ENCODE results near the gene MARCHF4.

- TF ChIP-seq, protein P1, sequence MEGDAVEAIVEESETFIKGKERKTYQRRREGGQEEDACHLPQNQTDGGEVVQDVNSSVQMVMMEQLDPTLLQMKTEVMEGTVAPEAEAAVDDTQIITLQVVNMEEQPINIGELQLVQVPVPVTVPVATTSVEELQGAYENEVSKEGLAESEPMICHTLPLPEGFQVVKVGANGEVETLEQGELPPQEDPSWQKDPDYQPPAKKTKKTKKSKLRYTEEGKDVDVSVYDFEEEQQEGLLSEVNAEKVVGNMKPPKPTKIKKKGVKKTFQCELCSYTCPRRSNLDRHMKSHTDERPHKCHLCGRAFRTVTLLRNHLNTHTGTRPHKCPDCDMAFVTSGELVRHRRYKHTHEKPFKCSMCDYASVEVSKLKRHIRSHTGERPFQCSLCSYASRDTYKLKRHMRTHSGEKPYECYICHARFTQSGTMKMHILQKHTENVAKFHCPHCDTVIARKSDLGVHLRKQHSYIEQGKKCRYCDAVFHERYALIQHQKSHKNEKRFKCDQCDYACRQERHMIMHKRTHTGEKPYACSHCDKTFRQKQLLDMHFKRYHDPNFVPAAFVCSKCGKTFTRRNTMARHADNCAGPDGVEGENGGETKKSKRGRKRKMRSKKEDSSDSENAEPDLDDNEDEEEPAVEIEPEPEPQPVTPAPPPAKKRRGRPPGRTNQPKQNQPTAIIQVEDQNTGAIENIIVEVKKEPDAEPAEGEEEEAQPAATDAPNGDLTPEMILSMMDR (IDR thresholded peaks at IDR 0.05; ENCODE audit: poor library complexity): no peak
- no peak for TF ChIP-seq EZH2phosphoT487 (IDR thresholded peaks at IDR 0.05; ENCODE audit: low read depth, severe bottlenecking, unreplicated experiment)
Measured at GRCh38 chr2:216415541-216415940, 43.3 kb upstream of the MARCHF4 start.

All from hepatocyte (in vitro differentiated cells).